Large intestine (tissue), 12 donors: ENCODE measurements around the gene TANK. TPM values are rescaled to one million over a fixed set of nuclear protein-coding genes. Genes with fewer than 3 reads are reported as not detected.
A peak's percentile ranks its signal among the peaks of the same experiment; 100 is the strongest.

Experiments used
- DNase-seq, 2 donors: peaks; one replicate each; pipeline versions ENCODE4 v3.0.0 to v3.0.0-alpha.2; 2013
- H3K27ac ChIP-seq: one replicate; pipeline ENCODE4 v1.5.1; 2013; ENCODE audit warnings: low read length
- H3K27me3 ChIP-seq: 2 replicates; pipeline ENCODE4 v1.6.1; 2013; ENCODE audit warnings: low read length; ENCODE audit not compliant: control insufficient read depth, insufficient read depth
- H3K36me3 ChIP-seq: 2 replicates; pipeline ENCODE4 v1.6.1; 2013; ENCODE audit warnings: low read length; ENCODE audit not compliant: control insufficient read depth, insufficient read depth
- H3K4me1 ChIP-seq: one replicate; pipeline ENCODE4 v1.6.1; 2013; ENCODE audit warnings: low read length; ENCODE audit not compliant: control insufficient read depth, insufficient read depth
- H3K4me3 ChIP-seq: one replicate; pipeline ENCODE4 v1.5.1; 2013; ENCODE audit warnings: low read length
- H3K9me3 ChIP-seq: one replicate; pipeline ENCODE4 v1.6.1; 2013; ENCODE audit warnings: mild to moderate bottlenecking, low read depth, low read length, moderate library complexity; ENCODE audit not compliant: control insufficient read depth
- WGBS: methylation state at CpG from one replicate; pipeline ENCODE4 v1.1.5; 2013; ENCODE audit warnings: low lambda C conversion rate; ENCODE audit not compliant: insufficient coverage; 5-methylcytosine and 5-hydroxymethylcytosine counted together
- long read RNA-seq, 11 donors: transcript quantifications; one replicate each; lab custom pipeline, GENCODE V29; 2026
- polyA plus RNA-seq: library from polyadenylated mRNA; unstranded; fragments of 120-200 nt; gene quantifications from one replicate; pipeline ENCODE4 v1.2.1, GENCODE V29; 2013

TANK gene
- polyA plus RNA-seq: 51.1 TPM
- long read RNA-seq, donor 1, transcript TANK-202 (8 exons, 2,171 nt): major isoform, 7 of 10 reads
- long read RNA-seq, donor 1, partial matches to known transcripts: 0 of 10 reads
- long read RNA-seq, donor 1, other reads (novel, unspliced or antisense): 0 of 10 reads
- long read RNA-seq, donor 2, partial matches to known transcripts: 13 of 19 reads
- long read RNA-seq, donor 2, other reads (novel, unspliced or antisense): 0 of 19 reads
- long read RNA-seq, donor 3: 0 reads
- long read RNA-seq, donor 4, partial matches to known transcripts: 0 of 1 reads
- long read RNA-seq, donor 4, other reads (novel, unspliced or antisense): 0 of 1 reads
- long read RNA-seq, donor 5, partial matches to known transcripts: 0 of 2 reads
- long read RNA-seq, donor 5, other reads (novel, unspliced or antisense): 0 of 2 reads
- long read RNA-seq, donor 6, transcript TANK-202 (8 exons, 2,171 nt): major isoform, 5 of 8 reads
- long read RNA-seq, donor 6, partial matches to known transcripts: 0 of 8 reads
- long read RNA-seq, donor 6, other reads (novel, unspliced or antisense): 0 of 8 reads
- long read RNA-seq, donor 7, transcript TANK-202 (8 exons, 2,171 nt): major isoform, 5 of 8 reads
- long read RNA-seq, donor 7, partial matches to known transcripts: 0 of 8 reads
- long read RNA-seq, donor 7, other reads (novel, unspliced or antisense): 0 of 8 reads
- long read RNA-seq, donor 8, transcript TANK-202 (8 exons, 2,171 nt): major isoform, 7 of 18 reads
- long read RNA-seq, donor 8, partial matches to known transcripts: 11 of 18 reads
- long read RNA-seq, donor 8, other reads (novel, unspliced or antisense): 0 of 18 reads
- long read RNA-seq, donor 9, transcript TANK-202 (8 exons, 2,171 nt): major isoform, 5 of 15 reads
- long read RNA-seq, donor 9, partial matches to known transcripts: 6 of 15 reads
- long read RNA-seq, donor 9, other reads (novel, unspliced or antisense): 0 of 15 reads
- long read RNA-seq, donor 10, partial matches to known transcripts: 0 of 9 reads
- long read RNA-seq, donor 10, other reads (novel, unspliced or antisense): 0 of 9 reads
- long read RNA-seq, donor 11, partial matches to known transcripts: 0 of 5 reads
- long read RNA-seq, donor 11, other reads (novel, unspliced or antisense): 0 of 5 reads

GRCh38 chr2:161160226-161161073, at the start of gene TANK:
TANK (plus strand) TSS chr2:161160428; CDS start chr2:161179663, 19,235 bp downstream.
- H3K27ac ChIP-seq: peak within 1 kb of the TSS; percentile 94

GRCh38 chr2:161111531-161111930, 48.7 kb upstream of the TANK start:
- Histone ChIP-seq H3K27me3 (no peaks in the 10 kb centered on the region), H3K27ac (no peak overlapping the region), H3K4me1 (no peaks in the 10 kb centered on the region), H3K9me3 (no peaks in the 10 kb centered on the region), H3K4me3 (no peak overlapping the region), H3K36me3 (no peaks in the 10 kb centered on the region)
- DNase-seq: no peak
- no CpG with 5 or more reads among the region's 2 CpGs for WGBS

More at GRCh38 chr2:161160226-161161073, at the start of gene TANK:
- H3K36me3 ChIP-seq: peaks cover 4% of the 10 kb centered on the region
- peak; percentile 94 to 96 for DNase-seq
- H3K27me3 ChIP-seq: no peaks in the 10 kb centered on the region
- H3K9me3 ChIP-seq: no peaks in the 10 kb centered on the region
- no peaks in the 10 kb centered on the region for H3K4me1 ChIP-seq
- WGBS: 0% methylated on average over 6 of the region's 50 CpGs
- H3K4me3 ChIP-seq: peak within 1 kb of the TSS; percentile 90

- Histone ChIP-seq H3K4me3 (no peak overlapping the region), H3K27ac (no peak overlapping the region), H3K36me3 (no peaks in the 10 kb centered on the region), H3K9me3 (no peaks in the 10 kb centered on the region), H3K4me1 (no peaks in the 10 kb centered on the region), H3K27me3 (no peaks in the 10 kb centered on the region)
- WGBS: 100% methylated on average over 1 of the region's 1 CpG
- DNase-seq: no peak
Measured at GRCh38 chr2:161112908-161113307, 47.3 kb upstream of the TANK start.

- H3K9me3 ChIP-seq: no peaks in the 10 kb centered on the region
- H3K4me1 ChIP-seq: no peaks in the 10 kb centered on the region
- no peaks in the 10 kb centered on the region for H3K27me3 ChIP-seq
- DNase-seq: no peak
- WGBS: no CpG with 5 or more reads among the region's 5 CpGs
- no peak overlapping the region for H3K27ac ChIP-seq
- H3K4me3 ChIP-seq: no peak overlapping the region
- no peaks in the 10 kb centered on the region for H3K36me3 ChIP-seq
Measured at GRCh38 chr2:161113693-161114575, 46.3 kb upstream of the TANK start.

- H3K27me3 ChIP-seq: no peaks in the 10 kb centered on the region
- no peak overlapping the region for H3K27ac ChIP-seq
- H3K4me3 ChIP-seq: no peak overlapping the region
- H3K9me3 ChIP-seq: no peaks in the 10 kb centered on the region
- no peaks in the 10 kb centered on the region for H3K36me3 ChIP-seq
- H3K4me1 ChIP-seq: no peaks in the 10 kb centered on the region
- 67% methylated on average over 1 of the region's 2 CpGs for WGBS
- DNase-seq: no peak
Measured at GRCh38 chr2:161115205-161115604, 45.0 kb upstream of the TANK start.

- H3K4me3 ChIP-seq: no peak overlapping the region
- no peaks in the 10 kb centered on the region for H3K36me3 ChIP-seq
- no peaks in the 10 kb centered on the region for H3K4me1 ChIP-seq
- H3K9me3 ChIP-seq: no peaks in the 10 kb centered on the region
- no peak for DNase-seq
- WGBS: 0% methylated on average over 1 of the region's 3 CpGs
- H3K27me3 ChIP-seq: no peaks in the 10 kb centered on the region
- H3K27ac ChIP-seq: no peak overlapping the region
Measured at GRCh38 chr2:161115605-161116380, 44.4 kb upstream of the TANK start.

GRCh38 chr2:161116509-161116908, 43.7 kb upstream of the TANK start:
- no peak for DNase-seq
- H3K4me1 ChIP-seq: no peaks in the 10 kb centered on the region
- H3K36me3 ChIP-seq: no peaks in the 10 kb centered on the region
- no peak overlapping the region for H3K4me3 ChIP-seq
- no peaks in the 10 kb centered on the region for H3K9me3 ChIP-seq
- no peak overlapping the region for H3K27ac ChIP-seq
- WGBS: 90% methylated on average over 2 of the region's 5 CpGs
- no peaks in the 10 kb centered on the region for H3K27me3 ChIP-seq

- Histone ChIP-seq H3K4me1 (no peaks in the 10 kb centered on the region), H3K27ac (no peak overlapping the region), H3K36me3 (no peaks in the 10 kb centered on the region), H3K27me3 (no peaks in the 10 kb centered on the region), H3K4me3 (no peak overlapping the region), H3K9me3 (no peaks in the 10 kb centered on the region)
- WGBS: 100% methylated on average over 2 of the region's 2 CpGs
- DNase-seq: no peak
Measured at GRCh38 chr2:161117506-161117905, 42.7 kb upstream of the TANK start.

GRCh38 chr2:161118722-161119121, 41.5 kb upstream of the TANK start:
- Histone ChIP-seq H3K9me3 (no peaks in the 10 kb centered on the region), H3K27ac (no peak overlapping the region), H3K4me3 (no peak overlapping the region), H3K4me1 (no peaks in the 10 kb centered on the region), H3K36me3 (no peaks in the 10 kb centered on the region), H3K27me3 (no peaks in the 10 kb centered on the region)
- DNase-seq: no peak
